Liver (tissue), 9 donors: ENCODE data around the gene BRD3OS. TPM values are rescaled to one million over a fixed set of nuclear protein-coding genes. Genes with fewer than 3 reads are reported as not detected.

Experiments used
- DNase-seq: peaks from one replicate; pipeline ENCODE4 v3.0.0-alpha.2; 2017; ENCODE audit warnings: low spot score
- H3K27ac ChIP-seq, 2 donors: one replicate each; pipeline ENCODE4 v1.7.0; 2013; ENCODE audit warnings: inconsistent platforms in 2 of 2, low read length in 2 of 2, control low read depth in 1 of 2, low read depth in 1 of 2, mild to moderate bottlenecking in 1 of 2
- H3K27me3 ChIP-seq, 4 donors: one replicate each; pipeline versions ENCODE4 v1.6.1 to v1.7.0; 2013; ENCODE audit warnings: low read length in 3 of 4, inconsistent platforms in 1 of 4, mild to moderate bottlenecking in 1 of 4, moderate library complexity in 1 of 4; ENCODE audit not compliant: control insufficient read depth in 4 of 4, insufficient read depth in 4 of 4
- H3K36me3 ChIP-seq, 4 donors: one replicate each; pipeline versions ENCODE4 v1.6.1 to v1.7.0; 2013; ENCODE audit warnings: low read length in 3 of 4, mild to moderate bottlenecking in 3 of 4, low read depth in 1 of 4, moderate library complexity in 1 of 4; ENCODE audit not compliant: control insufficient read depth in 4 of 4, insufficient read depth in 3 of 4
- H3K4me1 ChIP-seq, 4 donors: one replicate each; pipeline versions ENCODE4 v1.6.1 to v1.7.0; 2013; ENCODE audit warnings: low read length in 3 of 4, mild to moderate bottlenecking in 3 of 4, moderate library complexity in 1 of 4; ENCODE audit not compliant: control insufficient read depth in 4 of 4, insufficient read depth in 4 of 4
- H3K4me3 ChIP-seq, 3 donors: one replicate each; pipeline versions ENCODE4 v1.6.1 to v1.7.0; 2013; ENCODE audit warnings: low read length in 3 of 3, control low read depth in 1 of 3, low read depth in 1 of 3, mild to moderate bottlenecking in 1 of 3
- H3K9ac ChIP-seq, 2 donors: one replicate each; pipeline ENCODE4 v1.7.0; 2013; ENCODE audit warnings: low read length in 2 of 2, mild to moderate bottlenecking in 2 of 2, moderate library complexity in 2 of 2, control low read depth in 1 of 2, low read depth in 1 of 2
- H3K9me3 ChIP-seq, 4 donors: one replicate each; pipeline versions ENCODE4 v1.6.1 to v1.7.0; 2013; ENCODE audit warnings: low read length in 3 of 4; ENCODE audit not compliant: control insufficient read depth in 4 of 4
- ATF3 ChIP-seq: IDR thresholded peaks from 2 replicates; pipeline ENCODE4 v1.6.1; 2016; ENCODE audit warnings: antibody characterized with exemption
- CTCF ChIP-seq: fragments of 150-350 bp; IDR thresholded peaks from 2 replicates; pipeline ENCODE4 v1.5.1; 2017; ENCODE audit warnings: improper control_type of control experiment, low read depth, low read length; ENCODE audit not compliant: missing input control
- EGR1 ChIP-seq, 2 donors: IDR thresholded peaks; 2 replicates each; pipeline ENCODE4 v1.6.1; 2016 to 2018; ENCODE audit warnings: antibody characterized with exemption in 2 of 2, low read depth in 2 of 2
- FOXA1 ChIP-seq: IDR thresholded peaks from 2 replicates; pipeline ENCODE4 v1.6.1; 2016; ENCODE audit warnings: antibody characterized with exemption
- FOXA2 ChIP-seq: IDR thresholded peaks from 2 replicates; pipeline ENCODE4 v1.6.1; 2016; ENCODE audit warnings: antibody characterized with exemption
- GABPA ChIP-seq, 2 donors: IDR thresholded peaks in 1 of 2; conservative IDR thresholded peaks in 1 of 2; 2 replicates each; pipeline ENCODE4 v1.6.1; 2016; ENCODE audit warnings: antibody characterized with exemption in 2 of 2, mild to moderate bottlenecking in 1 of 2, moderate library complexity in 1 of 2
- HNF4A ChIP-seq, 2 donors: conservative IDR thresholded peaks; 2 replicates each; pipeline ENCODE4 v1.6.1; 2016; ENCODE audit warnings: antibody characterized with exemption in 2 of 2, mild to moderate bottlenecking in 2 of 2
- HNF4G ChIP-seq: IDR thresholded peaks from 2 replicates; pipeline ENCODE4 v1.6.1; 2016; ENCODE audit warnings: antibody characterized with exemption
- JUND ChIP-seq, 2 donors: IDR thresholded peaks; 2 replicates each; pipeline ENCODE4 v1.6.1; 2016; ENCODE audit warnings: antibody characterized with exemption in 2 of 2
- NR2F2 ChIP-seq: IDR thresholded peaks from 2 replicates; pipeline ENCODE4 v1.6.1; 2016; ENCODE audit warnings: antibody characterized with exemption
- RAD21 ChIP-seq, 2 donors: IDR thresholded peaks; 2 replicates each; pipeline ENCODE4 v1.6.1; 2016; ENCODE audit warnings: antibody characterized with exemption in 2 of 2, mild to moderate bottlenecking in 2 of 2
- RXRA ChIP-seq, 2 donors: IDR thresholded peaks; 2 replicates each; pipeline ENCODE4 v1.6.1; 2017 to 2018; ENCODE audit warnings: antibody characterized with exemption in 2 of 2, mild to moderate bottlenecking in 1 of 2
- SP1 ChIP-seq: IDR thresholded peaks from 2 replicates; pipeline ENCODE4 v1.6.1; 2018; ENCODE audit warnings: antibody characterized with exemption, mild to moderate bottlenecking
- TAF1 ChIP-seq: conservative IDR thresholded peaks from 2 replicates; pipeline ENCODE4 v1.6.1; 2016; ENCODE audit warnings: antibody characterized with exemption, mild to moderate bottlenecking
- YY1 ChIP-seq: IDR thresholded peaks from 2 replicates; pipeline ENCODE4 v1.6.1; 2016; ENCODE audit warnings: antibody characterized with exemption, mild to moderate bottlenecking
- ZBTB33 ChIP-seq: IDR thresholded peaks from 2 replicates; pipeline ENCODE4 v1.6.1; 2016; ENCODE audit warnings: antibody characterized with exemption
- WGBS: extraction: QIAGEN DNeasy Blood & Tissue Kit; methylation state at CpG from one replicate; pipeline ENCODE4 v1.1.7; 2013; 5-methylcytosine and 5-hydroxymethylcytosine counted together
- polyA plus RNA-seq, 2 donors: library from polyadenylated mRNA; stranded (reverse) in 1 of 2; unstranded in 1 of 2; fragments of 200-250 nt in 1 of 2; fragments of >200 nt in 1 of 2; fragmentation: Nextera tagmentation in 1 of 2; extraction: Ambion mirVana in 1 of 2; gene quantifications; one replicate each; pipeline versions ENCODE4 v1.2.1 to v1.2.3, GENCODE V29; 2013 to 2015
- total RNA-seq, 2 donors: library from RNA; depleted of rRNA; stranded (reverse); fragments of >200 nt; gene quantifications; one replicate each; pipeline ENCODE4 v1.2.3, GENCODE V29; 2014
- TF ChIP-seq, protein P1 (sequence below): IDR thresholded peaks from 2 replicates; pipeline ENCODE4 v1.6.1; 2016; ENCODE audit warnings: antibody characterized with exemption
- donor health status: healthy.
- donor health status: healthy.
- donor health status: healthy.
- donor health status: healthy.
- donor health status: healthy.

BRD3OS gene
- total and polyA plus RNA-seq, 4 donors: 2.1 to 5.1 (median 2.9) TPM

DNA sequence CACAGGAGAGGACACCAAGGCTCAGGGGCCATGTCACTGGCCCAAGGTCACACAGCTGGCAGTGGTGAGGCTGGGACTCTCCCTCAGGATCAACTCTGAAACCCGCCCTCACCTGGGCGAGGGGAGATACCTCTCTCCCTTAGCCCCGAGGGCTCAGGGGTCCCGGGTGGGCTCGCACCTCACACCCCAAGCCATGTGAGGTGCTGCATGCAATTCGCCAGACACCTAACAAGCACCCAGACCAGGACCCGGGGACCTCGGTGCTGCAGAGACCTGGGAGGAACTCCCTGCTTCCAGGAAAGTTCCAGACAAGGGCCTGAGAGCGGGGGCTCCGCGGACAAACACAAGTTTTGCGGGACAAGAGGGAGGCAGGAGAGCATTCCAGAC lies 23.3 kb downstream of the BRD3OS start:
- Histone ChIP-seq H3K9me3 (no peaks in the 10 kb centered on the region), H3K36me3 (peaks cover 9 to 33% (median 20%) of the 10 kb centered on the region in 4 donors), H3K27ac (no peak overlapping the region), H3K27me3 (no peaks in the 10 kb centered on the region), H3K4me3 (no peak overlapping the region), H3K9ac (no peak overlapping the region), H3K4me1 (peaks cover 3 to 50% (median 30%) of the 10 kb centered on the region in 4 donors)
- 95% methylated on average over 12 of the region's 12 CpGs for WGBS
- no peak for TF ChIP-seq EGR1 (IDR thresholded peaks at IDR 0.05; ENCODE audit: low read depth in 2 of 2)
- DNase-seq: no peak

GRCh38 chr9:134049236-134049635 lies 24.0 kb downstream of the BRD3OS start:
- TF ChIP-seq SP1 (no peak), RXRA (IDR thresholded peaks at IDR 0.05) (peak in 1 of 2 donors; percentile 54), HNF4A (conservative IDR thresholded peaks at IDR 0.05) (peak; percentile 14 to 59), YY1 (no peak), ZBTB33 (no peak), JUND (IDR thresholded peaks at IDR 0.05) (no peak), NR2F2 (no peak), GABPA (IDR thresholded peaks at IDR 0.05 in 1 of 2, conservative IDR thresholded peaks at IDR 0.05 in 1 of 2) (no peak), ATF3 (no peak), HNF4G (no peak), FOXA1 (no peak), EGR1 (IDR thresholded peaks at IDR 0.05; ENCODE audit: low read depth in 2 of 2) (no peak)
- TF ChIP-seq, protein P1, sequence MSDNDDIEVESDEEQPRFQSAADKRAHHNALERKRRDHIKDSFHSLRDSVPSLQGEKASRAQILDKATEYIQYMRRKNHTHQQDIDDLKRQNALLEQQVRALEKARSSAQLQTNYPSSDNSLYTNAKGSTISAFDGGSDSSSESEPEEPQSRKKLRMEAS: no peak
- Histone ChIP-seq H3K9ac (no peak overlapping the region), H3K36me3 (peaks cover 9 to 33% (median 20%) of the 10 kb centered on the region in 4 donors), H3K27me3 (no peaks in the 10 kb centered on the region), H3K27ac (no peak overlapping the region), H3K9me3 (no peaks in the 10 kb centered on the region), H3K4me1 (peaks cover 3 to 56% (median 28%) of the 10 kb centered on the region in 4 donors), H3K4me3 (no peak overlapping the region)
- 37% methylated on average over 20 of the region's 20 CpGs for WGBS
- no peak for DNase-seq

- Histone ChIP-seq H3K9me3 (no peaks in the 10 kb centered on the region), H3K36me3 (peaks cover 4 to 28% (median 18%) of the 10 kb centered on the region in 4 donors), H3K4me1 (peaks cover 8 to 63% (median 35%) of the 10 kb centered on the region in 4 donors), H3K27me3 (no peaks in the 10 kb centered on the region), H3K27ac (no peak overlapping the region), H3K4me3 (no peak overlapping the region), H3K9ac (no peak overlapping the region)
- no peak for DNase-seq
- WGBS: 90% methylated on average over 28 of the region's 28 CpGs
- TF ChIP-seq HNF4A (conservative IDR thresholded peaks at IDR 0.05) (no peak), FOXA1 (no peak), CTCF (no peak), HNF4G (no peak), TAF1 (no peak), JUND (IDR thresholded peaks at IDR 0.05) (no peak), YY1 (no peak), ZBTB33 (no peak), GABPA (IDR thresholded peaks at IDR 0.05 in 1 of 2, conservative IDR thresholded peaks at IDR 0.05 in 1 of 2) (no peak), EGR1 (IDR thresholded peaks at IDR 0.05; ENCODE audit: low read depth in 2 of 2) (no peak), FOXA2 (no peak), SP1 (no peak), RAD21 (IDR thresholded peaks at IDR 0.05) (no peak), RXRA (IDR thresholded peaks at IDR 0.05) (no peak)
- TF ChIP-seq, protein P1: no peak
Measured at GRCh38 chr9:134049772-134050588, 24.7 kb downstream of the BRD3OS start.
